Mesenchymal stem cell (in vitro differentiated cells and primary cell): ENCODE results near the gene NRM.
A peak's percentile ranks its signal among the peaks of the same experiment; 100 is the strongest.

ENCODE experiments used
- DNase-seq: peaks from one replicate; pipeline ENCODE4 v3.0.0-alpha.2; 2013
- H2AFZ ChIP-seq: one replicate; pipeline ENCODE4 v1.6.1; 2013; ENCODE audit warnings: low read depth, mild to moderate bottlenecking, control low read depth, inconsistent platforms, low read length, moderate library complexity
- H2AK5ac ChIP-seq: 2 replicates; pipeline ENCODE4 v1.6.1; 2013; ENCODE audit warnings: low read length, moderate library complexity, mild to moderate bottlenecking, inconsistent platforms; ENCODE audit not compliant: severe bottlenecking
- H2BK120ac ChIP-seq: one replicate; pipeline ENCODE4 v1.6.1; 2013; ENCODE audit warnings: low read depth, mild to moderate bottlenecking, inconsistent platforms, low read length, moderate library complexity
- H2BK12ac ChIP-seq, 2 experiments: one replicate each; pipeline ENCODE4 v1.6.1; 2013; ENCODE audit warnings: inconsistent platforms in 2 of 2, low read length in 2 of 2, mild to moderate bottlenecking in 2 of 2, moderate library complexity in 2 of 2, control low read depth in 1 of 2
- H2BK15ac ChIP-seq: one replicate; pipeline ENCODE4 v1.6.1; 2013; ENCODE audit warnings: mild to moderate bottlenecking, low read depth, inconsistent platforms; ENCODE audit not compliant: poor library complexity, severe bottlenecking
- H2BK5ac ChIP-seq: 2 replicates; pipeline ENCODE4 v1.6.1; 2013; ENCODE audit warnings: low read depth, mild to moderate bottlenecking, low read length, control low read depth, inconsistent platforms; ENCODE audit not compliant: poor library complexity, severe bottlenecking
- H3K14ac ChIP-seq, 2 experiments: one replicate each; pipeline ENCODE4 v1.6.1; 2013; ENCODE audit warnings: inconsistent platforms in 2 of 2, low read length in 2 of 2, control low read depth in 1 of 2, mild to moderate bottlenecking in 1 of 2, moderate library complexity in 1 of 2
- H3K18ac ChIP-seq, 2 experiments: one replicate each; pipeline ENCODE4 v1.6.1; 2013; ENCODE audit warnings: inconsistent platforms in 2 of 2, low read length in 2 of 2, control low read depth in 1 of 2, low read depth in 1 of 2, mild to moderate bottlenecking in 1 of 2
- H3K23ac ChIP-seq, 2 experiments: one replicate each; pipeline ENCODE4 v1.6.1; 2013; ENCODE audit warnings: inconsistent platforms in 2 of 2, low read length in 2 of 2, mild to moderate bottlenecking in 2 of 2, moderate library complexity in 2 of 2, control low read depth in 1 of 2
- H3K27ac ChIP-seq: 2 replicates; pipeline ENCODE4 v1.5.1; 2013; ENCODE audit warnings: mild to moderate bottlenecking, moderate library complexity, low read length, control low read depth, inconsistent platforms; ENCODE audit not compliant: poor library complexity, severe bottlenecking
- H3K27me3 ChIP-seq, 2 experiments: 2 replicates each; pipeline versions ENCODE4 v1.6.1 to v1.7.0; 2013; ENCODE audit warnings: low read length in 2 of 2, mild to moderate bottlenecking in 2 of 2, moderate library complexity in 2 of 2, control low read depth in 1 of 2, inconsistent platforms in 1 of 2; ENCODE audit not compliant: control insufficient read depth in 1 of 2, insufficient read depth in 1 of 2
- H3K36me3 ChIP-seq, 2 experiments: 2 replicates each; pipeline versions ENCODE4 v1.6.1 to v1.7.0; 2013; ENCODE audit warnings: low read length in 2 of 2, control low read depth in 1 of 2, inconsistent platforms in 1 of 2, low read depth in 1 of 2, mild to moderate bottlenecking in 1 of 2; ENCODE audit not compliant: insufficient read depth in 2 of 2, control insufficient read depth in 1 of 2
- H3K4ac ChIP-seq, 2 experiments: one replicate each; pipeline ENCODE4 v1.6.1; 2013; ENCODE audit warnings: inconsistent platforms in 2 of 2, low read length in 2 of 2, mild to moderate bottlenecking in 2 of 2, moderate library complexity in 2 of 2, control low read depth in 1 of 2, low read depth in 1 of 2
- H3K4me1 ChIP-seq: 2 replicates; pipeline ENCODE4 v1.6.1; 2013; ENCODE audit warnings: low read depth, low read length, control low read depth; ENCODE audit not compliant: control insufficient read depth, insufficient read depth
- H3K4me2 ChIP-seq: 2 replicates; pipeline ENCODE4 v1.6.1; 2013; ENCODE audit warnings: low read length, mild to moderate bottlenecking, inconsistent platforms; ENCODE audit not compliant: poor library complexity, severe bottlenecking
- H3K4me3 ChIP-seq, 2 experiments: 2 replicates each; pipeline versions ENCODE4 v1.5.1 to v1.7.0; 2013; ENCODE audit warnings: low read length in 2 of 2, mild to moderate bottlenecking in 2 of 2, control low read depth in 1 of 2, low read depth in 1 of 2; ENCODE audit not compliant: insufficient read depth in 1 of 2
- H3K79me1 ChIP-seq: replicated peaks from 2 replicates; pipeline ENCODE4 v1.6.1; 2013; ENCODE audit warnings: mild to moderate bottlenecking, control low read depth, low read length, inconsistent platforms; ENCODE audit not compliant: poor library complexity, severe bottlenecking
- H3K9ac ChIP-seq: 2 replicates; pipeline ENCODE4 v1.7.0; 2013; ENCODE audit warnings: mild to moderate bottlenecking, low read length, moderate library complexity
- H3K9me3 ChIP-seq: 2 replicates; pipeline ENCODE4 v1.7.0; 2013; ENCODE audit warnings: mild to moderate bottlenecking, low read length; ENCODE audit not compliant: control insufficient read depth
- H4K8ac ChIP-seq: one replicate; pipeline ENCODE4 v1.6.1; 2013; ENCODE audit warnings: inconsistent platforms, mild to moderate bottlenecking, low read length, moderate library complexity
- H4K91ac ChIP-seq: one replicate; pipeline ENCODE4 v1.6.1; 2013; ENCODE audit warnings: mild to moderate bottlenecking, low read length, inconsistent platforms
- WGBS: methylation state at CpG from one replicate; pipeline ENCODE4 v1.1.7; 2013; ENCODE audit warnings: mixed read lengths; 5-methylcytosine and 5-hydroxymethylcytosine counted together

NRM gene

DNA sequence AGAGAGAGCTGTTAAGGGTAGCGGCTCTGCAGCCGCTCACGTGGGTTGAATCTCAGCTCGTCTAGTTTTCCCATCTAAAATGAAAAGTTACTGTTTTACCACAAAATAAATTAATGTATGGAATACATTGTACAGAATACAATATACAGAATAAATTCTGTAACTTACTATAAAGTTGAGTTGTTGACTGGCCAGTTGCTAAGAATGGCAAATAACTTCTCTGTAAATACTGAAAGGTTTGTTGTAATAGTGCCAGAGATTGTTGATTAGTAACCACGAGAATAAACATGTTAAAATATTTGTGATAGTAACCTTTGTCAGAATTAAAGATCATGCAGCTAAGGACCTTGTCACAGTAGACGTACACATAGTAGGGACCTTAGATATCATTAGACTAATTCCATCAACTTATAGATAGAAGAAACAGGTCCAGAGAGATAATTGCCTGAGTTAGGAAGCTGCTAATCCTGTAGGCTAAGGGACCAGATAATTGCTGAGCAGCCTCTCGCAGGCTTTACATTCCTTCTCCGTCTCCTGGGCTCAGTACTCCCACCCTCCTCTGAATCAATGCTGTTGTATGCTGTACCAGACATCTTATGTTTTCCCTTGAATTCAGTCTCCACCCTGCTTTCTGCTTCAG is 544 bp upstream of the NRM start:
- no peak overlapping the region for H2BK120ac ChIP-seq
- H3K36me3 ChIP-seq: peaks cover 0 to 2% of the 10 kb centered on the region in 2 experiments
- peak overlapping the region; percentile 29 for H4K91ac ChIP-seq
- no peak overlapping the region for H3K23ac ChIP-seq
- H3K4me2 ChIP-seq: peak overlapping the region; percentile 58
- H3K18ac ChIP-seq: no peak overlapping the region
- peak overlapping the region; percentile 85 for H3K27ac ChIP-seq
- H2BK12ac ChIP-seq: peak overlapping the region; percentile 6 to 25
- no peaks in the 10 kb centered on the region for H3K27me3 ChIP-seq
- H3K14ac ChIP-seq: no peak overlapping the region
- H2AK5ac ChIP-seq: peak overlapping the region; percentile 20
- no peaks in the 10 kb centered on the region for H3K9me3 ChIP-seq
- H2AFZ ChIP-seq: no peak overlapping the region
- H4K8ac ChIP-seq: no peak overlapping the region
- DNase-seq: peak; percentile 46
- WGBS: 44% methylated on average over 4 of the region's 8 CpGs
- peaks cover 28% of the 10 kb centered on the region for H3K4me1 ChIP-seq
- H2BK5ac ChIP-seq: no peak overlapping the region
- peak overlapping the region; percentile 95 for H3K9ac ChIP-seq
- H2BK15ac ChIP-seq: no peak overlapping the region
- H3K4ac ChIP-seq: no peak overlapping the region
- H3K4me3 ChIP-seq: peak overlapping the region; percentile 26 to 93
- H3K79me1 ChIP-seq: peaks cover 2% of the 10 kb centered on the region

DNA sequence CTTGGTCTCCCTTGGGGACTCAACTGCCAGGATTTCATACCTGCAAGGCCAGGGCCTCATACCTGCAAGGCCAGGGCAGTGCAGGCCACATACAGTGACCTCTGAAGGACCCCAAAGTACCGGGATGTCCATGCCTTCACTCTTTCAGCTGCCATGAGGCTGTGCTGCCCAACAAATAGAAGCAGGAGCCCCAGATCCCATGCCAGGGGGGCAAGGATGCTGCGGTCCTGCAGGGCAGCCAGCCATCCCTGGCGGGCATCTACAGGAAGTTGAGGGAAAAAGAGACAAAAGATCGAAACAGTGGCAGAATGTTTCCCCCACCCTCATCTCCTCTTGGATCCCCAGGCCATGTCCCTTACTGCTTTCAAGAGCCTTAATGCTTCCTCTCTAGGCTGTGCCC is 799 bp downstream of the NRM start:
- Histone ChIP-seq H3K23ac (peak overlapping the region in 1 of 2 experiments; percentile 20), H2AFZ (no peak overlapping the region), H2BK12ac (peak overlapping the region in 1 of 2 experiments; percentile 14), H2BK5ac (no peak overlapping the region), H3K4ac (peak overlapping the region in 1 of 2 experiments; percentile 55), H3K14ac (peak overlapping the region; percentile 44 to 63), H3K36me3 (peaks cover 4 to 9% of the 10 kb centered on the region in 2 experiments), H3K27me3 (no peaks in the 10 kb centered on the region), H3K27ac (peak overlapping the region; percentile 91), H2AK5ac (peak overlapping the region; percentile 61), H2BK15ac (peak overlapping the region; percentile 82), H3K9me3 (no peaks in the 10 kb centered on the region), H4K91ac (peak overlapping the region; percentile 35), H3K18ac (peak overlapping the region in 1 of 2 experiments; percentile 2), H3K4me1 (peaks cover 29% of the 10 kb centered on the region), H4K8ac (peak overlapping the region; percentile 1), H3K9ac (peak overlapping the region; percentile 95), H3K4me2 (peak overlapping the region; percentile 31), H3K79me1 (peaks cover 2% of the 10 kb centered on the region), H2BK120ac (no peak overlapping the region), H3K4me3 (peak overlapping the region in 1 of 2 experiments; percentile 93)
- 80% methylated on average over 4 of the region's 4 CpGs for WGBS
- DNase-seq: no peak

DNA sequence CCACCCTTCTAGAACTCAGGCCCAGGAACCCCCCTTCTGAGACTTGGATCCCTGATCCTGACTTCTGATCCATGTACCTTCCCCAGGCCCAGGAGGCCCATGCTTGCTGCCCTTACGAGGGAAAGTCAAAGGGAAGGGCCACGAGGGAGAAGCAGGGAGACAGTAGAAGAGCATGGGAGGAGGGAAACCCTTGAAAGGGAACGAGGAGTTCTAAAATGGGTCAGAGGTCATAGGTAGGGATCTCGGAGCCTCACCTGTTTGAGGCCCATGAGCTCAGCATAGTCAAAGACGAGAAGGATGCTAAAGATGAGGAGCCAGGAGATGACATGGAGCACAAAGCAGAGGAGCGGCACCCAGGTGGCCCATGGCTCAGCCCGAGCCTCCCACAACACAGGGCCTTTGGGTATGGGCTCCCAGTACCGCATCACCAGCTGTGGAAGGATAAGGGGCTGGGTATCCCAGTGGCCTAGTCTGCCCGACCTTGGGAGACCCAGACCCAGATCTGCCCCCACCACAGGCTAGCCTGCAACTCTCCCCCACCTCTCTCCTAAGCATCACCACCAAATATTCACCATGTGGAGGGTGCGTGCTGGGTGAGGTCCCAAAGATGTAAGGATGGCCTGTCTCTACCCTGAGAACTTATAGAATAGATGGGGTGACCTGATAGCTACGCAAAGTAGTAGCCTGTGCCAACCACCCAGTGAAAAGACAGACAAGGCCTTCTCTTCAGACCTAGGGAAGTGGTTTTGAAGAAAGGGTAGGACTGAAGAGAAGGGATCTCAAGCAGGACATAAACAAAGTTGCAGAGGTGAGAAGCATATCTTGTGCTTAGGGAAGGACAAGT is 1.5 kb downstream of the NRM start:
- no peak overlapping the region for H2AFZ ChIP-seq
- no peak overlapping the region for H4K91ac ChIP-seq
- H3K27me3 ChIP-seq: no peaks in the 10 kb centered on the region
- H3K4me3 ChIP-seq: peak overlapping the region in 1 of 2 experiments; percentile 93
- peaks cover 2% of the 10 kb centered on the region for H3K79me1 ChIP-seq
- peak overlapping the region in 1 of 2 experiments; percentile 25 for H3K23ac ChIP-seq
- H2BK12ac ChIP-seq: peak overlapping the region in 1 of 2 experiments; percentile 73
- H3K4me1 ChIP-seq: peaks cover 27% of the 10 kb centered on the region
- H2BK120ac ChIP-seq: peak overlapping the region; percentile 24
- DNase-seq: no peak
- no peak overlapping the region for H3K4me2 ChIP-seq
- no peak overlapping the region for H4K8ac ChIP-seq
- H2BK15ac ChIP-seq: no peak overlapping the region
- peak overlapping the region; percentile 95 for H3K9ac ChIP-seq
- peaks cover 7 to 13% of the 10 kb centered on the region in 2 experiments for H3K36me3 ChIP-seq
- no peak overlapping the region for H3K27ac ChIP-seq
- H3K9me3 ChIP-seq: no peaks in the 10 kb centered on the region
- WGBS: 99% methylated on average over 9 of the region's 11 CpGs
- H2AK5ac ChIP-seq: peak overlapping the region; percentile 31
- no peak overlapping the region for H3K14ac ChIP-seq
- H3K4ac ChIP-seq: peak overlapping the region in 1 of 2 experiments; percentile 27
- no peak overlapping the region for H2BK5ac ChIP-seq
- H3K18ac ChIP-seq: peak overlapping the region in 1 of 2 experiments; percentile 35

DNA sequence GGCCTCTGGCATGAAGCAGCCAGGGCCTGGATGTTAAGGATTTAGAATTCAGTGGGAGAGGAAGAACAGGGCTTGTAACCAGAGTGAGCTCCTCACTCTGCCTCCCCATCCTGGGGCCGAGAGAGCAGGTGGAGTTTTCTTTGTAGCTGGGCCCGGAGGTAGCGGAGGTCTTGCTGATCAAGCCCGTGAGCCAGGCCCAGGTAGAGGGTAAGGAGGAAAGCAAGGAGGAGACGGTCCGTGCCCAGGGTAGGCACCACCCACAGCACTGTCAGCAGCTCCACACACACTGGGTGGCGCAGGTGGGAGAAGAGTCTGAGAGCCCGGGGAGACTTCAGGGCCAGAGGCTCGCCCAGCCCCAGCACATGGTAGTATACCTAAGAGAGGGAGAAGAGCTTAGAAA is 2.2 kb downstream of the NRM start:
- DNase-seq: no peak
- Histone ChIP-seq H3K18ac (peak overlapping the region; percentile 54 to 96), H2AFZ (no peak overlapping the region), H3K4me2 (peak overlapping the region; percentile 80), H3K4me1 (peaks cover 27% of the 10 kb centered on the region), H2BK5ac (no peak overlapping the region), H3K4me3 (peak overlapping the region in 1 of 2 experiments; percentile 93), H2BK120ac (peak overlapping the region; percentile 24), H3K36me3 (peaks cover 8 to 19% of the 10 kb centered on the region in 2 experiments), H2BK12ac (peak overlapping the region in 1 of 2 experiments; percentile 75), H3K14ac (peak overlapping the region in 1 of 2 experiments; percentile 78), H3K9me3 (no peaks in the 10 kb centered on the region), H2BK15ac (no peak overlapping the region), H3K23ac (no peak overlapping the region), H3K4ac (peak overlapping the region; percentile 37 to 82), H3K9ac (peak overlapping the region; percentile 95), H4K8ac (no peak overlapping the region), H3K27me3 (no peaks in the 10 kb centered on the region), H3K27ac (no peak overlapping the region), H3K79me1 (peaks cover 2% of the 10 kb centered on the region), H4K91ac (no peak overlapping the region), H2AK5ac (peak overlapping the region; percentile 4)
- 88% methylated on average over 6 of the region's 9 CpGs for WGBS
